ENCODE results near the gene LGALS14.
"Not testable (repeated sequence)": the region's sequence is repeated elsewhere in the genome, so short reads cannot be mapped to it uniquely, and the experiment has no call there.

Gene LGALS14

DNA sequence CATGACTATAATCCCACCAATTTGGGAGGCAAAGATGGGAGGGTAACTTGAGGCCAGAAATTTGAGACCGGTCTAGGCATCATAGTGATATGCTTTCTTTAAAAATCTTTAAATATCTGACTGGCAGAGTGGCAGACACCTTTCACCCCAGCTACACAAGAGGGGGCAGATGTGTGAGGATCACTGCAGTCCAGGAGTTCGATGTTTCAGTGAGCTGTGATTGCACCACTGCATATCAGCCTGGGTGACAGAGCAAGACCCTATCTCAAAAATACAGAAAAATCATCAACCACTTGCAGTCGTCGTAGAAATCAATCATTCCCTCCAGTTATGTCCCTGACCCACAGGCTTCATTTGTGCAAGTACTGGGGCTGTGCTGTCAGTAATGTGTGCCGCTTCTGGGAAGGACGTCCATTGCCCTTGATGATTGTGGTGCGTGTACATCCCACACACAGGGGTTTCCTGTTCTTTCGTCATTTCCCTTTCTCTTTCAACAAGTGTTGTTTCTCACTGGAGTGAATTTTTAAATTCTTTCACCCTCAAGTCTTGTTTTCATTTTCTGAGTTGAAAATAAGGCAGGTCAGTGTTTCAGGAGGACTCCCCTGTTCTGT, 1.4 kb downstream of the LGALS14 start:
- TF ChIP-seq POLR2AphosphoS5 (IDR thresholded peaks at IDR 0.05; ENCODE audit: borderline replicate concordance, low read depth, low read length) (no peak), FOXP2 (optimal IDR thresholded peaks at IDR 0.05; ENCODE audit: control extremely low read depth, extremely low read length, insufficient read depth) (no peak), EZH2 (IDR thresholded peaks at IDR 0.05) (no peak)
- Histone ChIP-seq H3K9me3 (ENCODE audit: low read depth, low read length) (no peaks in the 10 kb centered on the region), H3K27ac (no peak overlapping the region), H3K4me3 (no peak overlapping the region), H3K36me3 (ENCODE audit: insufficient read depth, low read length) (no peaks in the 10 kb centered on the region), H3K9ac (ENCODE audit: insufficient read length) (no peak overlapping the region)
- no peak for DNase-seq (ENCODE audit: low read depth, low spot score)

DNA sequence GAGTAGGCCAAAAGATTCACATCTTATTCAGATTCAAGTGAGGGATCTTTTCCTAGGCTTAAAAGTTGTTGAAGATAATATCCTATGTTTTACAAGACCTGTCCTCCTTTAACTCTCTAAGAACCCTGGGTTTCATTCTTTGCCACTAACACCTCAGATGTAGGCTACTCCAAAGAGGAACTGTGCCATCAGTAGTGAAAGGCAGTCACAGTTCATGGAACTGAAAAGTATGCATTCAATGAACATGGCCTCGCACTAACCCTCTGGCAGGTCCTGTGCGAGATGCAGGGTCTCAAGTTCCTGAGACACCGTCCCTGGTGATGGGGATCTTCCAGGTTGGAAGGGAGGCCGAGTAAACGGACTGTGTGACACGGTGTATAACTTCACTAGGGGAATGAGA, 4.3 kb downstream of the LGALS14 start:
- TF ChIP-seq EZH2 (IDR thresholded peaks at IDR 0.05), result no peak
- TF ChIP-seq FOXP2 (optimal IDR thresholded peaks at IDR 0.05; ENCODE audit: control extremely low read depth, extremely low read length, insufficient read depth), result no peak
- no peak for TF ChIP-seq POLR2AphosphoS5 (IDR thresholded peaks at IDR 0.05; ENCODE audit: borderline replicate concordance, low read depth, low read length)
- Histone ChIP-seq H3K36me3 (ENCODE audit: insufficient read depth, low read length) (no peaks in the 10 kb centered on the region), H3K9ac (ENCODE audit: insufficient read length) (no peak overlapping the region), H3K4me3 (no peak overlapping the region), H3K9me3 (ENCODE audit: low read depth, low read length) (no peaks in the 10 kb centered on the region), H3K27ac (no peak overlapping the region)
- DNase-seq (ENCODE audit: low read depth, low spot score), result no peak

DNA sequence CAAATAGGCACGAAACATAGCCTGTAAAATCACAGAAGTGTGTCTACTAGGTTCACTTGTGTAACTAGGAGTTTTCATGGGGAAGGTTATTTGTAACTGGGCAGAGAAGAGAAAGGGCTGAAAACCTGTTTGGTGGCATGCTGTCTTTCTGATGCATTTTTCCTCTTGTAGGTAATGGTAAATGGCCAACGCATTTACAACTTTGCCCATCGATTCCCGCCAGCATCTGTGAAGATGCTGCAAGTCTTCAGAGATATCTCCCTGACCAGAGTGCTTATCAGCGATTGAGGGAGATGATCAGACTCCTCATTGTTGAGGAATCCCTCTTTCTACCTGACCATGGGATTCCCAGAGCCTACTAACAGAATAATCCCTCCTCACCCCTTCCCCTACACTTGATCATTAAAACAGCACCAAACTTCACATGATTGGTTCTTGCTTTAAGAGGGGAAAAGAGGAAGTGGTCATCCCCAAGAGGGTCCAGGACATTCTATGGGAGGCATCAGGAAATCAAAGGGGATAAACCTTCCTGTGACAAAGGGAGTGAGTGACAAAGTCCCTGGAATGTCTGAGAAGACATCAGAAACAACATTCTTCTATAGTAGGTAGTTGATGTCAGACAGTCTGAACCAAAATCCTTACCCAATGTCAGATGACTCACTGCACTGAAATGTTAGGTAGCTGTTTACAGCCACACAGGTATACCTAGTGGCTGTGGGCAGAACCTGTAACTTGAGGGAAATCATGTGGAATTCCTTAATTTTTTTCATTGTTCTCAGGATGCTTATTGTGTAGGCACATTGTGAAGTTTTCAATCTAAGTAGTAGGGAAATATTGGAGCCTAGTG, 5.0 kb downstream of the LGALS14 start:
- H3K9ac ChIP-seq (ENCODE audit: insufficient read length), result no peak overlapping the region
- no peak overlapping the region for H3K4me3 ChIP-seq
- H3K27ac ChIP-seq, result no peak overlapping the region
- DNase-seq (ENCODE audit: low read depth, low spot score), result no peak
- no peak for TF ChIP-seq POLR2AphosphoS5 (IDR thresholded peaks at IDR 0.05; ENCODE audit: borderline replicate concordance, low read depth, low read length)
- no peak for TF ChIP-seq EZH2 (IDR thresholded peaks at IDR 0.05)
- no peak for TF ChIP-seq FOXP2 (optimal IDR thresholded peaks at IDR 0.05; ENCODE audit: control extremely low read depth, extremely low read length, insufficient read depth)
- H3K9me3 ChIP-seq (ENCODE audit: low read depth, low read length), result no peaks in the 10 kb centered on the region
- H3K36me3 ChIP-seq (ENCODE audit: insufficient read depth, low read length), result no peaks in the 10 kb centered on the region

DNA sequence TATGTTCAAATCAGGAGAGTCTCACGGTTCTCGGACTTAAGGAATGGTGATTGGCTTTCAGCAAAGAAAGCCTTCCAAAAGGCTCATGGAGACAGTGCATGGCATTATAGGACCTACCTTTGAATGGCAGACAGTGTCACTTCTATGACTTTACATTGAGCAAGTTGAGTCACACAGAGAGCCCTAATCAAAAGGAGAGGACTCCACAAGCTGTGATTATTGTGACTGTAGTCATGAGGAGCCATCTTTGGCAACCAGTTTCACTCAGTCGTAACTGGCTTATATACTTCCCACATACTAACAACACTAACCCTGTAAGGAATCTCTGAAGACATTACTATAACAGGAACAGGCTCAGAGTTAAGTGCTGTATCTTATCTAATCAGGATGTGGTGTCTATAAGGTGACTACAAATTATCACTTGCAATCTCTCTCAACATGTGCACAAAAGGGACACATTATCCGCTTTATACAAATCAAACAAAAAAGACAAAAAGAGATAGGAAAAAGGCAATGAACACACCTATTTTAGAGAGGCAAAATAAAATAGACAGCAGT, 6.1 kb downstream of the LGALS14 start:
- H3K36me3 ChIP-seq (ENCODE audit: insufficient read depth, low read length), result no peaks in the 10 kb centered on the region
- no peak for TF ChIP-seq POLR2AphosphoS5 (IDR thresholded peaks at IDR 0.05; ENCODE audit: borderline replicate concordance, low read depth, low read length)
- no peak for TF ChIP-seq FOXP2 (optimal IDR thresholded peaks at IDR 0.05; ENCODE audit: control extremely low read depth, extremely low read length, insufficient read depth)
- no peak for TF ChIP-seq EZH2 (IDR thresholded peaks at IDR 0.05)
- no peak overlapping the region for H3K4me3 ChIP-seq
- DNase-seq (ENCODE audit: low read depth, low spot score), result no peak
- H3K9me3 ChIP-seq (ENCODE audit: low read depth, low read length), result no peaks in the 10 kb centered on the region
- no peak overlapping the region for H3K27ac ChIP-seq
- no peak overlapping the region for H3K9ac ChIP-seq (ENCODE audit: insufficient read length)

DNA sequence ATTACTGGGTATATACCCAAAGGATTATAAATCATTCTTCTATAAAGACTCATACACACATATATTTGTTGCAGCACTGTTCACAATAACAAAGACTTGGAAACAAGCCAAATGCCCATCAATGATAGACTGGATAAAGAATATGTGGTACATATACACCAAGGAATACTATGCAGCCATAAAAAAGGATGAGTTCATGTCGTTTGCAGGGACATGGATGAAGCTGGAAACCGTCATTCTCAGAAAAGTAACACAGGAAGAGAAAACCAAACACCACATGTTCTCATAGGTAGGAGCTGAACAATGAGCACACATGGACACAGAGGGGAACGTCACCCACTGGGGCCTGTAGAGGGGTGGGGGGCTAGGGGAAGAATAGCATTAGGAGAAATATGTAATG, 15.9 kb downstream of the LGALS14 start:
- not testable (repeated sequence) for H3K9ac ChIP-seq (ENCODE audit: insufficient read length); DNase-seq (ENCODE audit: low read depth, low spot score); H3K9me3 ChIP-seq (ENCODE audit: low read depth, low read length); H3K27ac ChIP-seq; H3K4me3 ChIP-seq; H3K36me3 ChIP-seq (ENCODE audit: insufficient read depth, low read length)

DNA sequence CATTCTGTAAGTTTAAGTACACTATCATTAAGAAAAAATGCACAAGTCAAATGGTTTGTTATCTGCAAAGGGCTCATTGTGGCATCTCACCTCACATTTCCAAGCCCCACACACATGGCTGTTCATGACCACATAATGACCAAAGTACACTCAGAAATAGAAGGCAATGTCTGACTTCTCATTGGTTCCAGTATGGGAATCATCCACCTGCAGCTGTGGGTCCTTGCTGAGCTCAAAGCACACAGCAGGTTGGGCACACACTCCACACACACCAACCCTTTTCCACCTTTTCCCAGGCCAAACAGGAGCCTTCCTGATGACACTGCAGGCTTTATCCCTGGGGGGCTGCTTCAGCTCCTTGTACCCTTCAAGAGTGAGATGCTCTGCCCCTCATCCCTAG, 21.7 kb downstream of the LGALS14 start:
- Histone ChIP-seq H3K27ac (no peak overlapping the region), H3K9me3 (ENCODE audit: low read depth, low read length) (no peaks in the 10 kb centered on the region), H3K4me3 (no peak overlapping the region), H3K9ac (ENCODE audit: insufficient read length) (no peak overlapping the region), H3K36me3 (ENCODE audit: insufficient read depth, low read length) (no peaks in the 10 kb centered on the region)
- no peak for TF ChIP-seq EZH2 (IDR thresholded peaks at IDR 0.05)
- TF ChIP-seq FOXP2 (optimal IDR thresholded peaks at IDR 0.05; ENCODE audit: control extremely low read depth, extremely low read length, insufficient read depth), result no peak
- TF ChIP-seq POLR2AphosphoS5 (IDR thresholded peaks at IDR 0.05; ENCODE audit: borderline replicate concordance, low read depth, low read length), result no peak
- no peak for DNase-seq (ENCODE audit: low read depth, low spot score)

DNA sequence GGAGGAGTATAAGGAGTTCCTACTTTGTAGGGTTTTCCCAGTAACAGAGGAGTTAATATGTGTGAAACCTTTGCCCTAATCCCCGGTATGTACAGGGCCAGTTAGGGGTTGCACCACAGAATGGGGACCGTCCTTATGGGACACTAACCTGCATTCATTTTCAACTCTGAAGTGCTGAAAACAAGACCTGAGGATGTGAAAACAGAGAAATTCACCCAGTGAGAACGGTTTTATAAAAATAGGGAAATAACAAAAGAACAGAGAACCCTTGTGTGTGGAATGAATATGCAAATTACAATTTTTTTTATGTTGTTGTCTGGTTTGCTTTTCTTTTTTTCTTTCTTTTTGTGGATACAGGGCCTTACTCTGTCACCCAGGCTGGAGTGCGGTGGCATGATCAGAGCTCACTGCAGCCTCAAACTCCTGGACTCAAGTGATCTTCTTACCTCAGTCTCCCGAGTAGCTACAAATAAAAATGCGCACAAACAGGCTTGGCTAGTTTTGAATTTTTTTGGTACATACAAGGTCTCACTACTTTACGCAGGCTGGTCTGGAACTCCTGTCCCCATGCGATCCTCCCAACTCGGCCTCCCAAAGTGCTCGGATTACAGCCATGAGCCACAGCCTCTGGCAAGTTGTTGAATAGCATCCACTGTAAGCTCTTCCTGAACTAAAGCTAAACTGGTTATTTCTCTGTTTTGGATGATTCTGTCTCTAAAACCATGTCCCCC, 23.0 kb downstream of the LGALS14 start:
- DNase-seq (ENCODE audit: low read depth, low spot score), result no peak
- no peak for TF ChIP-seq POLR2AphosphoS5 (IDR thresholded peaks at IDR 0.05; ENCODE audit: borderline replicate concordance, low read depth, low read length)
- TF ChIP-seq FOXP2 (optimal IDR thresholded peaks at IDR 0.05; ENCODE audit: control extremely low read depth, extremely low read length, insufficient read depth), result no peak
- no peak for TF ChIP-seq EZH2 (IDR thresholded peaks at IDR 0.05)
- Histone ChIP-seq H3K4me3 (no peak overlapping the region), H3K9ac (ENCODE audit: insufficient read length) (no peak overlapping the region), H3K9me3 (ENCODE audit: low read depth, low read length) (no peaks in the 10 kb centered on the region), H3K36me3 (ENCODE audit: insufficient read depth, low read length) (no peaks in the 10 kb centered on the region), H3K27ac (no peak overlapping the region)

DNA sequence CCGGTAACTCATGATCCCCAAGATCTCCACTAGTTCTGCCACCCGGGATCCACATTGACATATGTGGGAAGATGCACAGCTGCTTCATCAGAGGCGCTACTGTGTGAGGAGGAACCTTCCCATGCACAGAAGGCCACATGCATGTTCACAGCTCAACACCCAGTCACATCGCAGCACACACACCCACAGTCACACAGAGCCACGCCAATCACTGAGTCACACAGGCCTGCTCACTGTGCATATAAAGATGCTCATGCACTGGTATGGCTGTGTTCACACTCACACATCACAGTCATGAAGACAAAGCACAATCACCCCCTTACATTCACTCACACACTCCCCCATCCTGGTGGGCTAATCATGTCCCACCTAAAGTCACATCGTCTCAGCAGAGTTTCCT, 23.8 kb downstream of the LGALS14 start:
- Histone ChIP-seq H3K4me3 (no peak overlapping the region), H3K9ac (ENCODE audit: insufficient read length) (no peak overlapping the region), H3K36me3 (ENCODE audit: insufficient read depth, low read length) (no peaks in the 10 kb centered on the region), H3K27ac (no peak overlapping the region), H3K9me3 (ENCODE audit: low read depth, low read length) (no peaks in the 10 kb centered on the region)
- no peak for TF ChIP-seq FOXP2 (optimal IDR thresholded peaks at IDR 0.05; ENCODE audit: control extremely low read depth, extremely low read length, insufficient read depth)
- TF ChIP-seq EZH2 (IDR thresholded peaks at IDR 0.05), result no peak
- no peak for TF ChIP-seq POLR2AphosphoS5 (IDR thresholded peaks at IDR 0.05; ENCODE audit: borderline replicate concordance, low read depth, low read length)
- DNase-seq (ENCODE audit: low read depth, low spot score), result no peak
